HG03064 (cell line): ENCODE data around the gene LRRN3.

Source experiments
- ATAC-seq: cut with Tn5 transposase; IDR thresholded peaks from one replicate; pipeline ENCODE4 v1.9.1; 2021; ENCODE audit warnings: low read depth; ENCODE audit not compliant: unreplicated experiment

Gene LRRN3

DNA sequence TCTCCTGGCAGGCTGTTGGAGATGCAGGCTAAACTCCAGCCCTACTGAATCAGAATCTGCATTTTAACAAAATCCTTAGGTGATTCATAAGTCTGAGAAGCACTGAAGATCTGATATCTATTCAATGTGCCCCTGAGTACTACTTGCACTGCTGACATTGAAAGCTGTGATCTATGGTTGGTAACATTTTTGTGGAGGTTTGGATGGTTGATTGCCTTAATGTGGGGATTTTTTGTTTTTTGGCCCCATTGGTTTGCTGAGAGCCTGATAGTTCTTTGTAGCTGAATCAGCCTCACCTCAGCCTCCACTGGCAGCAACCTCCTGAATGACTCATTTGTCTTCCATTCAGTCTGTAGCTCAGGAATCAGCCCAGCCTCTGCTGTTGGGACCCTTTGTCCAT, 14.7 kb upstream of the LRRN3 start:
- no peak for ATAC-seq

DNA sequence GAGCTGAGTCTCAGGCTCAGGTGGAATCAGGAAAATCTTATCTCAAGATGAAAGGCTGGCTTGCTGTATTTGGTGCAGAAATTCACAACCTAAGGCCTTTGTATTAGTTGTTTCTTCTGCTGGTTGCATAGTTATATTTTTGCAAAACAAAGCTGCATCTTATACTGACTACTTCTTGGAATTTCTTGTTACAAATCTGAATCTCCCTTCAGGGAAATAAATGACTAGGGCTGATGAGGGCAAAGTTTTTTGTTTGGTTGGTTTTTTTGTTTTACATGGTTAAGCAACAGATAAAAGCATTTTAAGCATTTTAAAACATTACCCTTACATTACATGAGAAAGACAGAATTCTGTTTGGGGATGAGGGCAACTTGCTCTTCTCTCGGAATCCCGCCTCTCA, 13.9 kb upstream of the LRRN3 start:
- no peak for ATAC-seq

DNA sequence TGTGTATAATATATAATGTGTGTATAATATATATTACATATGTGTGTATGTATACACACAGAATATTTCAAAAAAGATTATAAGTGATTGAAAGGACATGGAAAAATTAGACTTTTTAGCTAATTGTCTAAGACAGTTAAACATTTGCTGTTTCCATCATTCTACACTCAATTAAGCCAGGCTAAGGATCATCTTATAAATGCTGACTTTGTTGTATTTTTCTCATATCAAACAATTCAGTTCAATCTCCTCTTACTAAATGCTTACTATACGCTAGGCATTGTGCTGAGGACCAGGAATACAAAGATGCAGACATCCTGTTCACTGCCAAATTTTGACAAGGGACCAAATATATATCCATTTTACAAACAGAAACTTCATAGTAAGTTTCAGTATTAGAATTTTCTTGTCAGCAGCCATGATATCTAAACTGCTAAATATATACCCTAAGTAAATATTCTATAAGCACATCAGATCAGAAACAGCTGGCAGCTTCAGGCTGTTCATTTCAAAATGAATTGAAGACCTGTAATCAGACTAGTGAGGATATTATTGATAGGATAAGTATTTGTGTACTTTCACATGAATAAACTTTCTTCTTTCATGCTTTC, 10.3 kb upstream of the LRRN3 start:
- no peak for ATAC-seq

GRCh38 chr7:111081546-111082267, 9.2 kb upstream of the LRRN3 start:
- ATAC-seq, result no peak

DNA sequence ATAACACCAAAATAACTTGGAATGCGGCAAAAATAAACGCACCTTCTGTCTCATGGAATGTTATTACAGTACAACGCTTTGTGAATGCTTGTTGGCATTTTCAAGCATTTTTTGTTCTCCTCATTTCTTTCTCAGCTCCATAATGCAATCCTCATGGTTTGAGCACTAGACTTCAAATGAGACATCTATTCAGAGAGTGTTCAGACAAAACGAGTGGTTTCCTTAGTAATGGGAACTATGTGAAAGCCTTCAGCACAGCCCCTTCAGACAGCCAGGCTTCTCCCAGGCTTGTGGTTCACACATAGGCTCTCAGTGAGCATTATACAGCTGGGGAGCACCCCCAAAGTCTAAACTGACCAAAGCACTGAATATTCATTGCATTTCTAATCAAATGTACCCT, 8.6 kb upstream of the LRRN3 start:
- ATAC-seq, result no peak

DNA sequence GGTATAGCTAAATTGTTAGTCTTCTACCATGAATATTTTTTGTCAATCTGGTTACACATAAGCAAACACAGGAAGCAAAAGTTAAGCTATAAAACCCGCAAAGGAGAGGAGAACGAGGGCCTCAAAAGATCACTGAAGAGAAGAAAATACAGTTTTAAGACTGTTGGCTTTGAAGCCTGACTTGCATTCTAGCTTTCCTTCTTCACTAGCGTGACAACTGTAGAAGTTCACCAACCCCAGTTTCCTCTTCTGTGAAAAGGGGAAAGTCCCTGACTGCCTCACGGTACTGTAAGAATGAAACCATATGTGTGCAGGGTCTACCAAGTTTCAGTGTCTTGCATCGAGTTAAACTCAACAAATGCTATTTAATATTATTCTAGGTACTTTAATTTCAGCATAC, 7.5 kb upstream of the LRRN3 start:
- peak; percentile 99 for ATAC-seq

GRCh38 chr7:111085356-111085755, 5.6 kb upstream of the LRRN3 start:
- ATAC-seq, result no peak

DNA sequence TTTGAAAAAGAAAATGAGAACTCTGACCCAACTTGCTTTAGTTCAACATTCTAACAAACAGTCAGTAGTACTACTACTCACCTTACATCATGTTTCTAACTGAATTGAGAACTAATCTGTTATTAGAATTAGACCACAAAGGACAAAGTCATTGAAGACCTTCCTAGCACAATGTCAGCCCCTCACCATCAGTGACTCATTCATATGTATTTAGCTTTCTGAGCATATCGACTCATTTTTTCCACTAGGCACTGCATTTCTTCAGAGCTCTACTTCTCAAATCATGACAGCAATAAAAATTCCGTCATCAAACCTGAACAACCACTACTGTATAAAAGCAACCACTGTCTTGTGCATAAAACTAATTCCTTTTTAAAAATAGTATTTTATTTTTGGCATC, 4.4 kb upstream of the LRRN3 start:
- ATAC-seq, result no peak

- no peak for ATAC-seq
Observed at GRCh38 chr7:111088328-111088727, 2.6 kb upstream of the LRRN3 start.

DNA sequence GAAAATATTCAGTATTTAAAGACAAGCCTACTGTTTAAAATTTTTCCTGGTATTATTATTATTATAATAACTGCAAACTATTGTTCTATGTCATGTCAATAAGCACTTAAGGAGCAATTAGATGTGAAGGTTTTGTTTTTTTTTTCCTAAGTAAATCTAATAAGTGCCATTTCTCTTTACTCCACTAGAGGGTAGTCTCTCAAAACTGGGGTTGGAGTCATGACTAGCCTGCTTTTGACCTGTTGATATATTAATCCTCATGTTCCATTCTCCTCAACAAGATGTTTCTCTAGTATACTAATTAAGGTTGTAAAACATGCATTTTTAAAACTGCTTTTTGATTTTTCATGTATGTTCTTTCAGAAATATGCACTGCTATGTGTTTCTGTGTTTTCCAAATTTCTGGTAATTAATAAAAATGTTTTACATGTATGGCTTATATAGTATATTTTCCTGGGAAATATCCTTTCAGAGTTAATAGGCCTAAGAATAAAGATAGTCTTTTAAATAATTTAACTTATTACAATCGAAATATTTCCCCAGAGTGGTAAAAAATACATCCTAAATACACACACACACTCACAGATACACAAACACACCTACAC, 1.0 kb upstream of the LRRN3 start:
- no peak for ATAC-seq

- no peak for ATAC-seq
Observed at GRCh38 chr7:111091593-111092358, 849 bp downstream of the LRRN3 start.

- ATAC-seq, result peak; percentile 68
Observed at GRCh38 chr7:111092406-111093236, 1.7 kb downstream of the LRRN3 start.

- no peak for ATAC-seq
Observed at GRCh38 chr7:111093496-111093895, 2.6 kb downstream of the LRRN3 start.

GRCh38 chr7:111094419-111094818, 3.5 kb downstream of the LRRN3 start:
- ATAC-seq, result no peak

DNA sequence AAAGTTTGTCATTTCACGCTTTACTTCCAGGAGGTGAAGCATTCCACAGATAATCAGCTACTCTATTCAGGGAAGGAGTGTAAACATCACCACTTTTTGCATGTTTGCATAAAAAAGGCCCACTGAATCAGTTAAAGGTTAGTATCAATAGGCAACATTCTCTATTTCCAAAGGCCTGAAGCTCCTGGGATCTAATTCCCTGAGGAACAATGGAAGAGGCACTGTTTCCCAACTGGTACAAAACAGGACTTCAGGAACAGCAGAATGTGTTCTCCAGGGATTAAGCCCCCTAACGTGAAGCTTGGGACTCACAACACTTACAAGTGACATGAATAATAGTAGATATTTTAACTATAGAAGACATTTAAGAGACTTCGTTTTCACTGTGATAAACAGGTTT, 6.1 kb downstream of the LRRN3 start:
- ATAC-seq, result no peak

DNA sequence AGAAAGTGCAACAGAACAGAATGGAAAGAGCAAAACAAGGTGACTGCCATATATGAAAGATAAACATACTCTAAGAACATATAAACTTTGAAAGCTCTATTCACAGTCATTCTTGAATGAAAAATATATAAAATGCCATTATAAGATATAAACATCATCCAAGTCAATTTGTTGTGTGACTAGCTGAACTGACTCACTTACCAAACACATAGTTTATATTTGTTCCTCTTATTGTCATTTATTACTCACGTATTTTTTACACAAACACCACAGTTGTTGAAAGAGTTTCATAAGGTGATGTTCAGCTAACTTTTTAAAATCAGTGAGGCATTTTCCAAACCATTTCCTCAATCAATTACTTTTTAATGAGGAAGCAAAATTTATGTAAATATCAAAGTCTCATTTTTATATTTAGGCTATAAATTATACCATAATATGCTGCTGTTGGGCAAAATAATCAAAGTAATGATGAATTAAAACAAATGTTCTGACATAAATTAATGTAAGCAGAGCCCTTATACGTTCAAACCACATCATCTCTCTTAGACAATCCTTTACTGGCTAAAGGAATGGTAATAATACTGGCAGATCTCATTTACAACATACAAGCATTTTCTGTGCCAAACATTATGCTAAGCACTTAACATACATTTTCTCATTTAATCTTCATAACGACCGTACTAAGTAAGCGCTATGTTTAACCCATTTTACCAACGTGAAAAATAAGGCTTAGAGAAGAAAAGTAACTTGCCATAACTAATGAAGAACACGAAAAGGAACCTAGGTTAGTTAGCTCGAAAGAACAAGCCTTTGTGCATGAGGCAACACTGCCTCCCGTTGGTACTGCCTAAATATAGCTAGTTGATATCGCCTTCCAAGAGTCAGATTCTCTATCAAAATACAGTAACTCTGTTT, 7.3 kb downstream of the LRRN3 start:
- ATAC-seq, result no peak

- ATAC-seq, result no peak
Observed at GRCh38 chr7:111098926-111099250, 8.0 kb downstream of the LRRN3 start.

- ATAC-seq, result no peak
Observed at GRCh38 chr7:111101856-111102646, 11.1 kb downstream of the LRRN3 start.

GRCh38 chr7:111103136-111103535, 12.2 kb downstream of the LRRN3 start:
- no peak for ATAC-seq
